Fibroblast of villous mesenchyme (primary cell): ENCODE data around the gene DUSP23. TPM values are rescaled to one million over a fixed set of nuclear protein-coding genes. Genes with fewer than 3 reads are reported as not detected.

Experiments used
- DNase-seq: peaks from one replicate; pipeline ENCODE4 v3.0.0-alpha.2; 2010; ENCODE audit warnings: low read depth
- H3K4me3 ChIP-seq: 2 replicates; pipeline ENCODE4 v1.5.1; 2011; ENCODE audit warnings: low read depth, mild to moderate bottlenecking, low read length
- total RNA-seq: library from RNA; depleted of rRNA; stranded (reverse); fragments of >200 nt; gene quantifications from 2 replicates; pipeline ENCODE4 v1.2.3, GENCODE V29; 2012
- TF ChIP-seq, protein P1 (sequence below): IDR thresholded peaks from 2 replicates; pipeline ENCODE4 v1.5.1; 2012; ENCODE audit warnings: low read depth, mild to moderate bottlenecking, low read length; ENCODE audit not compliant: insufficient read depth

DUSP23 gene
- total RNA-seq, 1 donor: 6.0 TPM

DNA sequence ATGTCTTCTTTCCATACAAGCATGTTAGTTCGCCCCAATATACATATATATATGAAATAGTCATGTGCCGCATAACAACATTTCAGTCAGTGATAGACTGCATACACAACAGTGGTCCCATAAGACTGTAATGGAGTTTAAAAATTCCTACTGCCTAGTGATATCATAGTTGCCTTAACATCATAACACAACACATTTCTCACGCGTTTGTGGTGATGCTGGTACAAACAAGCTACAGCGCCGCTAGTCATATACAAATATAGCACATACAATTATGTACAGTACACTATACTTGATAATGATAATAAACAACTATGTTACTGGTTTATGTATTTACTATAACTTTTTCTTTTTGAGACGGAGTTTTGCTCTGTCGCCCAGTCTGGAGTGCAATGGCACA, 35.2 kb downstream of the DUSP23 start:
- no peak for DNase-seq
- TF ChIP-seq, protein P1, sequence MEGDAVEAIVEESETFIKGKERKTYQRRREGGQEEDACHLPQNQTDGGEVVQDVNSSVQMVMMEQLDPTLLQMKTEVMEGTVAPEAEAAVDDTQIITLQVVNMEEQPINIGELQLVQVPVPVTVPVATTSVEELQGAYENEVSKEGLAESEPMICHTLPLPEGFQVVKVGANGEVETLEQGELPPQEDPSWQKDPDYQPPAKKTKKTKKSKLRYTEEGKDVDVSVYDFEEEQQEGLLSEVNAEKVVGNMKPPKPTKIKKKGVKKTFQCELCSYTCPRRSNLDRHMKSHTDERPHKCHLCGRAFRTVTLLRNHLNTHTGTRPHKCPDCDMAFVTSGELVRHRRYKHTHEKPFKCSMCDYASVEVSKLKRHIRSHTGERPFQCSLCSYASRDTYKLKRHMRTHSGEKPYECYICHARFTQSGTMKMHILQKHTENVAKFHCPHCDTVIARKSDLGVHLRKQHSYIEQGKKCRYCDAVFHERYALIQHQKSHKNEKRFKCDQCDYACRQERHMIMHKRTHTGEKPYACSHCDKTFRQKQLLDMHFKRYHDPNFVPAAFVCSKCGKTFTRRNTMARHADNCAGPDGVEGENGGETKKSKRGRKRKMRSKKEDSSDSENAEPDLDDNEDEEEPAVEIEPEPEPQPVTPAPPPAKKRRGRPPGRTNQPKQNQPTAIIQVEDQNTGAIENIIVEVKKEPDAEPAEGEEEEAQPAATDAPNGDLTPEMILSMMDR: no peak
- H3K4me3 ChIP-seq: no peak overlapping the region

DNA sequence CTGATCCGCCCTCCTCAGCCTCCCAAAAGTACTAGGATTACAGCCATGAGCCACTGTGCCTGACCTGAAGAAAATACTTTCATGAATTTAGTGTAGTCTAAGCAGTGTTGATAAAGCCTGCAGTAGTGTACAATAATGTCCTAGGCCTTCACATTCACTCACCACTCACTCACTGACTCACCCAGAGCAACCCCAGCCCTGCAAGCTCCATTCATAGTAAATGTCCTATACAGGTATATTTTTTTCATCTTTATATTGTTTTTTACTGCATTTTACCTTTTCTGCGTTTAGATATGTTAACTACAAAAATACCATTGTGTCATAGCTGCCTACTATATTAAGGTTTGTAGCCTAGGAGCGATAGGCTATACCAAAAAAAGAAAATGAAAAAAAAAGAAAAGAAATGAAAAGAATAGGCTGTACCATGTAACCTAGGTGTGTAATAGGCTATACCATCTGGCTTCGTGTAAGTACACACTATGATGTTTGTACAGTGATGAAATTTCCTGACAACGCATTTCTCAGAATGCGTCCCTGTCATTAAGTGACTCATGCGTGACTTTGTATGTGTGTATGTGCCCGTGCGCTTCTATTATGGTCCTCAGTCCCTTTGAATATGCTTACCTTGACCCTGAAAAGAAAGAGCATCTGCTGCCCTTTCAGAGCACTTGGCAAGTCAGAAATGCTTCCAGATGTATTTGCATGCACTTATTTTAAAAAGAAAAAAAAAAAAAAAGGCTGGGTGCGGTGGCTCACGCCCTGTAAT, 36.7 kb downstream of the DUSP23 start:
- DNase-seq: no peak
- TF ChIP-seq, protein P1: no peak
- no peak overlapping the region for H3K4me3 ChIP-seq

DNA sequence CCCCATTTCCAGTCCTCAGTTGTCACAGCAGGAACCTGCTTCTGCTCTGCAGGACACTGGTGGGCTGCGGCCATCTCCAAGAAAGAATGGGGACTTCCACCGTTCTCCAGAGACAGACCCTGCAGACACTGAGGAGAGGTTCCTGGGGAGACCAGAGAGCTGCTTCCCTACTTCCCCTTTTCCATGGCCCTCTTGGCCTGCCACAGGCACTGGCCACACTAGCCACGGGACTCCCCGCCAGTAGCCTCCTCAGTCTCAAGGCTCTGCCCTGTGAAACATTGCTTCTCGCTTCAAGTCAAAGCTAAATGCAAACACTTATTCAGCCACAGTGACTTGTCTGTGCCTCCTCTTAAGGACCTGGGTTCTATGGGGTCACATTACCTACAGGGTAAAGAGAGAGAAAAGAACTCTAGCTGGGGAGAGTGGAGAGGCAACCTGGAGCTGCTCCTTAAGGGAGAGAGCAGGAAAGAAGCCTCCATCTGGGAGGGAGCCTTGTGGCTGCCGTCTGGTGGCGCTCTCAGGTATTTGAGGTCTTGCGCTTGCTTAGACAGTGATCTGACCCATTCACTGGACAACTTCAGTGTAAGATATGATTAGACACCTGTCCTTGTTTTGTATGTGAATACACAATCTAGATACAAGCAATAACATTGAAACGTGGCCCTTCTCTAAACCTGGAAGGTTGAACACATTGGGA, 40.6 kb downstream of the DUSP23 start:
- no peak for DNase-seq
- TF ChIP-seq, protein P1: no peak
- no peak overlapping the region for H3K4me3 ChIP-seq

DNA sequence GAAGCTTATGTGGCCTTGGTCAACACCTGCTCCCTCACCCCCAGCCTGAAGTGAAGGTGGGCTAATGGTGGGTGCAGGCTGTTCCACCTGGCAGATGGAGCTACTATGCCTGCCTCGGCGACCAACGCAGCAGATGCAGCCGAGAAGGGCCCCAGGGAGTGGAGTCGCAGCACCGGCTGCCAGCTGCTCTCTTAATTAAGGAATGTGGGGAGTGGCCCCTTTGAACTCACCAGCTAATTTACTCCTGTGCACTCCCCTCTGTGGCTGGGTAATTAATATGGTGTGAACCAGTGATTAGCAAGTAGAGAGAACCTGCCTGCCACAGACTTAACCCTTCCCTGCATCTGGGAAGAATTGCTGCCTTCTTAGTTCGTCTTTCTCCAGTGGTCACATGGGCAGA, 42.6 kb downstream of the DUSP23 start:
- no peak for DNase-seq
- TF ChIP-seq, protein P1: no peak
- no peak overlapping the region for H3K4me3 ChIP-seq

DNA sequence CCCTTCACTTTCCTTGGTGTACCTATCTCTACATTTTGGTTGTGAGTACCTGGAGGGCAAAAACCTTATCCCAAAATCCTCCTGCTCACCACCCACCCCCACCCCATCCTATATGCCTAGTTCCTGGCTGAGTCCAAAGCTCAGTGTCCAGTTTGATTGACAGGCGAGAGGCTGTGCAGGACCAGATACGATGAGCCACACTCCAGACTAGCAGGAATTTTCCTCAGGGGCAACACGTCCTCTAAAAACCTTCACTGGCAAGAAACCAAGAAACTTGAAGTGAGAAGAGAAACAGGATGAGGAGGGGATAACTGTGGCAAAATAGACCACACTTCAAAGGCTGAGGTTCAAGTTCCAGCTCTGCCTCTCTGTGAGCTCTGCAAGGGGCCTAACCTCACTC, 44.8 kb downstream of the DUSP23 start:
- no peak overlapping the region for H3K4me3 ChIP-seq
- DNase-seq: no peak
- TF ChIP-seq, protein P1: no peak

DNA sequence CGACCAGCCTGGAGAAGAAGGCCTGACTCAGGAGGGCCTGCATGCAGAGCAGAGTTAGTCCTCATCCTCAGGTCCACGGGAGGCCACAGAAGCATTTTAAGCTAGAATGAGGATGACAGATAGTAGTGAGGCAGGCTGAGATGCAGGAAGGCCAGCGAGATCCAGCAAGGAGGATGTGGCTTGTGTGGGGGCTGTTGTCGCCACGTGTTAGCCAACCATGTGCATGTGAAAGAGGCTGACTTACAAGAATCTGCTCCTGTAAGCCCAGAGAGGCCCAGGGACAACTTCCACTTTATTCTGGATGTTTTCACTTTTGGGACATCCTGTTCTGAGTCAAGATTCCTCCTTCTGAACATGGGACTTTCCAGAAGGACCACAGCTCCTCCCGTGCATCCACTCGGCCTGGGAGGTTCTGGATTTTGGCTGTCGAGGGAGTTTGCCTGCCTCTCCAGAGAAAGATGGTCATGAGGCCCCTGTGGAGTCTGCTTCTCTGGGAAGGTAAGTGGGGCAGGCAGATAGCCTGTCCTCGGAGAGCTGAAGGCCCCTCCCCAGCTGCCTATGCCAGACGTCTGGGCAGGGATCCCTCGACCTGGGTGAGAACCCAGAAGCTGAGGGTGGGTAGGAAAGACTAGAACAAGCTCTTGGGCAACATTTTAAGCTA, 45.8 kb downstream of the DUSP23 start, which contains the start of gene SLAMF8:
Gene SLAMF8 (plus strand): TSS at position 433 of the 661 bp plus-strand sequence. CDS start 26 bp downstream, at position 459.
- no peak within 1 kb of the TSS for H3K4me3 ChIP-seq
- DNase-seq: peak; percentile 20
- TF ChIP-seq, protein P1: no peak
